Suppressor macrophage treated with lipopolysaccharide for 1 hour (primary cell): Measurements from ENCODE around the gene SPAG16.
"Not testable (repeated sequence)": the region's sequence is repeated elsewhere in the genome, so short reads cannot be mapped to it uniquely, and the experiment has no call there.

Experiments used
- DNase-seq, 3 donors: peaks; one replicate each; pipeline ENCODE4 v3.0.0-alpha.2; 2020 to 2022

Gene SPAG16

GRCh38 chr2:214019229-214019972 lies 735.1 kb downstream of the SPAG16 start:
- peak; percentile 15 to 42 (median 33) for DNase-seq

DNA sequence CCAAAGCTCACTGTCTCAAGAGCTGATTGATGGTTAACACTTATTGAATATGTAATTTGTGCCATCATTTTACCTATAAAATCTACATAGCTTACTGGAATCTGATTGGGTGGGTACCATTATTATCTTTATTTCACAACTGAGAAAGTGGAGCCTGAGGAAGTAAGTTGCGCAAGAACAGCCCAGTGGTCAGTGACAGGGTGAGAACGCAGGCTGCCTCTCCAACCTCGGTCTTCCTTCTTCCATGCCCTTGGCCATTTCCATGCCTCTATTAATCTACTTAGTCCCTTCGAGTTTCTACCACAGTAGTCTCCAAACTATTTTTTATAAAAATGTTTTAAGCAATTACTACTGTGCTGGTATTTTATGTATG lies 735.7 kb downstream of the SPAG16 start:
- peak in 1 of 3 donors; percentile 6 for DNase-seq

GRCh38 chr2:214029190-214029589 lies 744.9 kb downstream of the SPAG16 start:
- no peak for DNase-seq

GRCh38 chr2:214031566-214031965 lies 747.3 kb downstream of the SPAG16 start:
- no peak for DNase-seq

DNA sequence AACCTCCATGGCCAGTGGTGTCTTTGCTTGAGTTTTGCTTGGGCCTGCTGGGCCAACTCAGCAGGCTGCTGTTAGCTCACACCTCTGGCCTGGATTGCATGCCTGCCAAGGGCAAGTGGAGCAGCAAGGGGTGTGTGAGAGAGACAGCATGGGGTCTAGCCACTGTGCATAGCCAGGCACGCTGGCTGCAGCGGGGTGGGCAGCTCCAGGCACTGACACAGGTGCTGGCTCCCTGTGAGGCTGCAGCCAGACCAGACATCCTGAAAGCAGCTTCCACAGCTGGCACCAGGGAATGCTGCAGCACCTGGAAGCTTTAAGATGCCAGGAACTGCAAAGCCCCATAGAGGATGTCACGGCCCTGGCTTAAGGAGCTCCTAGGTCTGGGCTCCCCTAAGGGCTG lies 750.2 kb downstream of the SPAG16 start:
- DNase-seq: no peak

DNA sequence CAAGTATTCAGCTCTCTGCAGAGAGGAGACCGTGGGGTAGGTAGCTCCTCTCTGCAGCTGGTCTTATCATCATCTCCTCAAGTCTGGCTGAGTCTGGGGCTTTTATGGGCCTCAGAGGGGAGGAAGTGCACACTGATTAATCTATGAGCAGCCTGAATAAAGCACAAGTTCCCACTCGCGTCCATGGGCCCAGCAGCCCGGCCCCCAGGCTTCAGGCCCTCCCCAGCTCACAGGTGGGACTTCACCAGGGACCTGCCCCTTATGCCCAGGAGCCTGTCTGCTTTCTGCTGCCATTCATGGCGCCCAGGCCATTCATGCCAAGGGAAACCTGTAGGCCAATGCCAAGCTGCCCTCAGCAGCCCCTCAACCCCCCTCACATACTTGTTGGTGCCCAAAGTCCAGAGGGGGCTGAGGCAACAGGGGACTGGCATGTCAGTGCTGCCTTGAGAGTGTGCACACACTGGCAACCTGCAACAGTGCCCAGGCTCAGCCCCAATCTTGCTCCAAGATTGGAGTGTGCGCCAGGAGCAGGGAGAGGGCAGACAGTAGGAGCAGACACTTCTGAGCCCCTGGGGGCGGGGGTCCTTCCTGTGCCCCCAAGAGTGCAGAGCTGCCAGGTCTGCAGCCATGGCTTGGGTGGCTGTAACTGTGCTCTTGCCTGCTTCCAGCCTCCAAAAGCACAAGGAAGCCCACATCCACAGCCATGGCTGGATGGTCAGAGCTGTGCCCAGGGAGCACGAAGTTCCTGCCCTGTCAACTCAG lies 751.0 kb downstream of the SPAG16 start:
- DNase-seq: no peak

DNA sequence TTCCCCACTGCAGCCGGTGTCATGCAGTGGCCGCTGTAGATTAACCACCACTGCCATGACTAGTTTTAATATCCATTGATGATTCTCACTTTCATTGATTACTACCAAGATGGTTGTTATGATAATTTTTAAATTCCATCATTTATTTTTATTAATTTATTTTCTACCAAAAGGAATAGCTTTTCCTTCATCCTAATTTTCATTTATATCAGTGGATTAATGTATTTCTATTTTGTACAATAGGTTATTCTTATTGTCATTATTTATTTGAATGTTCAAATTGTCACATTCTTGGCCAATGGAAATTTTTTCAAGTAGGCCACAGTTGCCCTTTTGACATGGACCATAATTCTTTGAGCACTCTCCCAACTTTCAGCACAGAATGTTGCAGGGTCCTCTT lies 751.7 kb downstream of the SPAG16 start:
- DNase-seq: no peak

DNA sequence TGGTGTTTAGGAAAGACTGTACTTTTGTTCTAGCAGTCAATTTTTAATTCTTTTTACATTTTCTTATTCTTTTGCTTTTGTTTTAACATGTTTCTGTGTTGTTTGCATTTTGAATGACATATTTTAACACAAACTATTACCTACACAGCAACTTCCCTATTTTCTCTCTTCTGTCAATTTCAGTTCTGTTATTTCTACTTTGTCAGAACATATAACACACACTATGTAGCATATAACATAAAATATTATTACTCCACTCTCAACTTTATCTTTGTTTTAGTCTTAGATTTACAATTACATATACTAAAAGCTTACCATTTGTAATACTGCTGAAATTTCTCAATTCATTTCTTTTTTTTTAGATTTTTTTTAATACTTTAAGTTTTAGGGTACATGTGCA lies 753.9 kb downstream of the SPAG16 start:
- no peak for DNase-seq

DNA sequence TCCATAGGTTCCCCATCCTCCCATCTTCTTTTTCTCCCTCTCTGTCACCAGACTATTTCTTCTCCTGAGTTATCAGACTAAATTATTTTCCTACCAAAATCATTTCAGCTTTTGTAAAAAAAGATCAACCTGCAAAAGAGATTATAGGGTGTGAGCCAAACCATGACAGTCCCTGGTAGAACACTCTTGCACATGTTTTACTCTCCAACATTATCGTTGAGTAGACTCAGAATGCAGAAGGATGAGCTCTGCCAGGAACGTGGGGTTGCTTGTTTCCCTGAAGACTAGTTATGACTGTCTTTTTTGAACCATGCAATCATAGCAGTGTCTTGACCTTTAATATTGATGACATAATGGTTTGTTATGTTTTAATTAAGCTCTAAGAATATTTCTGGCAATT lies 766.5 kb downstream of the SPAG16 start:
- DNase-seq: no peak

GRCh38 chr2:214051585-214051984 lies 767.3 kb downstream of the SPAG16 start:
- DNase-seq: no peak

GRCh38 chr2:214052235-214052634 lies 768.0 kb downstream of the SPAG16 start:
- no peak for DNase-seq

GRCh38 chr2:214057986-214058385 lies 773.7 kb downstream of the SPAG16 start:
- no peak for DNase-seq

DNA sequence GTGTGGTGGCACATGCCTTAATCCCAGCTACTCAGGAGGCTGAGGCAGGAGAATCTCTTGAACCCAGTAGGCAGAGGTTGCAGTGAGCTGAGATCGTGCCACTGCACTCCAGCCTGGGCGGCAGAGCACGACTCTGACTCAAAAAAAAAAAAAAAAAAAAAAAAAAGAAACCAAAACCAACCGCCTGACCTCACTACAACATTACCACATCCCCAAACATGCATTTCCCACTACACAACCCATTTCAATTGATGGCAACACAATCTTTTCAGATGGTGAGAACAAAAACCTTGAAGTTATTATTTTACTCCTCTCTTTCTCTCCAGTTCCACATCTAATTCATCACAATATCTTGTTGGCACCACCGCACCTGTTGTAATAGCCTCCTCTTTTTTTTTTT lies 778.0 kb downstream of the SPAG16 start:
- DNase-seq: not testable (repeated sequence)

DNA sequence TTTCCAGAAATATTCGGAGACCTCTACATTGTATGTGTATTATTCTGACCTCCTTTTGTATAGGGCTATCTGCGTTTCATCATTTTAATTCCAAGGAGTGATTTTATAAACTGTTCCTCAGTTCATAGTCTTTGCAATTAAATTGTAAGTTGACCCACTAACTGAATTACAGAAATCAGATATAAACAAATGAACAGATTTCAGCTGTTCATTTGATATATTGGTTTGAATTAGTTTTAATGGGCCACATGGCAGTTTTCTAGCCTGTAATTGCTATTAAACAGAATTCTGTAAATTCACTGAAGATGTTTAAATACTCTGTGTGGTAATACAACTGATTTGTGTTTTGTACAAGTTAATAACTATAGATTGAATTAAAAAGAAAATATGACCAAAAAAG lies 780.2 kb downstream of the SPAG16 start:
- no peak for DNase-seq

DNA sequence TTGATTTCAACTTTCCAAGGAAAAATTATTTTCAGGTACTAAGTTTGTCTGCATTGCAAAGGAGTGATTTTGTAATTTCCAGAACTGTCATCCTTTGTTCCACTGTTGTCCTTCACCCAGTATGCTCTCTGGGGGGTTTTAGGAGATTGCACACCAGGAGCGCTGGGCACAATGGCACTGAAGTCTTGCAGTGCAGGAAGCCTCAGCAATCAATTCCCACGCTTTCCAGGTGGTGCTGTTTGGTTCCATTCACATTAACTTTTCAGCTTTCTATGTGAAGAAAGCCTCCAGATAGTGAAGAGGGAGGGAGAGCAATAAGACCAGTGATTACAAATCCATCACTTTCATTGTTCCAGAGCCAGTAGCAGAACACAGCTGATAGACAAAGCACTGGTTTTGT lies 782.6 kb downstream of the SPAG16 start:
- DNase-seq: no peak

DNA sequence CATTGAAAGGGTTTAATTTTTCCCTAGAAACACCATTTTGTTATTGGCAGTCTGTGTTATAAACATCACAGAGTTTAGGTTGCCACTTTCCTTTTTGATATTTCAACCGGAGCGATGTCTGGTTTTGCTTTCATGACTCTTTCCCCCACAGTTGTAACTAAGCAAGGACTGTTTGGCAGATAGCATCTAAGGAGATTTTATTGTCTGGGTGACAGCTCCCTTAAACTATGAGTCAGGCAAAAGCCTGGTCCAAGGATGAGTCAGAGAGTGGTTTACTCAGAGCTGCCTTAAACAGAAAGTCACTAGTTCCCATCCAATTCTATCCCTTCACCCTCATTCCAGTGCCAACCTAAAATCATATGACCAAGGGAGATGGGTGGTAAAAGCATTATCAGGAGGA lies 785.0 kb downstream of the SPAG16 start:
- peak; percentile 11 to 23 (median 20) for DNase-seq

- no peak for DNase-seq
Observed at GRCh38 chr2:214075456-214075855, 791.2 kb downstream of the SPAG16 start.

GRCh38 chr2:214076527-214076926 lies 792.3 kb downstream of the SPAG16 start:
- DNase-seq: no peak

- DNase-seq: no peak
Observed at GRCh38 chr2:214077727-214078126, 793.5 kb downstream of the SPAG16 start.

- DNase-seq: no peak
Observed at GRCh38 chr2:214079032-214079431, 794.8 kb downstream of the SPAG16 start.

- DNase-seq: no peak
Observed at GRCh38 chr2:214088536-214088935, 804.3 kb downstream of the SPAG16 start.

- no peak for DNase-seq
Observed at GRCh38 chr2:214096208-214096715, 812.0 kb downstream of the SPAG16 start.

GRCh38 chr2:214098811-214099210 lies 814.5 kb downstream of the SPAG16 start:
- no peak for DNase-seq

GRCh38 chr2:214100488-214100887 lies 816.2 kb downstream of the SPAG16 start:
- DNase-seq: no peak
